GM12865 (cell line): ENCODE data around the gene CIC.

Experiments used
- DNase-seq: peaks from one replicate; pipeline ENCODE4 v3.0.0; 2010; ENCODE audit warnings: low read depth
- H3K4me3 ChIP-seq: 2 replicates; pipeline ENCODE4 v1.5.1; 2011; ENCODE audit warnings: mild to moderate bottlenecking, low read depth, low read length, control low read depth
- TF ChIP-seq, protein P1 (sequence below): IDR thresholded peaks from 2 replicates; pipeline ENCODE4 v1.5.1; 2011; ENCODE audit warnings: low read length, control low read depth, low read depth, inconsistent platforms; ENCODE audit not compliant: insufficient read depth; ENCODE audit errors: missing control alignments

Gene CIC

GRCh38 chr19:42322305-42322704, 53.3 kb downstream of the CIC start:
- TF ChIP-seq, protein P1, sequence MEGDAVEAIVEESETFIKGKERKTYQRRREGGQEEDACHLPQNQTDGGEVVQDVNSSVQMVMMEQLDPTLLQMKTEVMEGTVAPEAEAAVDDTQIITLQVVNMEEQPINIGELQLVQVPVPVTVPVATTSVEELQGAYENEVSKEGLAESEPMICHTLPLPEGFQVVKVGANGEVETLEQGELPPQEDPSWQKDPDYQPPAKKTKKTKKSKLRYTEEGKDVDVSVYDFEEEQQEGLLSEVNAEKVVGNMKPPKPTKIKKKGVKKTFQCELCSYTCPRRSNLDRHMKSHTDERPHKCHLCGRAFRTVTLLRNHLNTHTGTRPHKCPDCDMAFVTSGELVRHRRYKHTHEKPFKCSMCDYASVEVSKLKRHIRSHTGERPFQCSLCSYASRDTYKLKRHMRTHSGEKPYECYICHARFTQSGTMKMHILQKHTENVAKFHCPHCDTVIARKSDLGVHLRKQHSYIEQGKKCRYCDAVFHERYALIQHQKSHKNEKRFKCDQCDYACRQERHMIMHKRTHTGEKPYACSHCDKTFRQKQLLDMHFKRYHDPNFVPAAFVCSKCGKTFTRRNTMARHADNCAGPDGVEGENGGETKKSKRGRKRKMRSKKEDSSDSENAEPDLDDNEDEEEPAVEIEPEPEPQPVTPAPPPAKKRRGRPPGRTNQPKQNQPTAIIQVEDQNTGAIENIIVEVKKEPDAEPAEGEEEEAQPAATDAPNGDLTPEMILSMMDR, result no peak
- H3K4me3 ChIP-seq, result no peak overlapping the region
- DNase-seq, result no peak

DNA sequence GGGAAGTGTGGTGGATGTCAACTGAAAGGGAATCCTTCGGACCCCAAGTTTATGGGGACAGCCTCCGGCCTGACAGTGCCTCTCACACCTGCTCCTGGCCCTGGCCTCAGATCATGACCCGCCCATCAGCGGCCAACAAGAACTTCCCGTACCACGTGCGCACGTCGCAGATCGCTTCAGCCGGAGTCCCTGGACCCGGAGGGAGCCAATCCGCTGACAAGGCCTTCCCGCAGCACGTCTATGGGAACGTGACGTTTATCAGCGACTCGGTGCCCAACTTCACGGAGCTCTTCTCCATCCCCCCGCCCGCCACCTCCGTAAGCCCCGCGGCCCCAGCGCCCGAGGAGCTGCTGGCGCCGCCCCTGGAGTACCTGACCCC, 54.4 kb downstream of the CIC start:
- no peak overlapping the region for H3K4me3 ChIP-seq
- DNase-seq, result no peak
- TF ChIP-seq, protein P1, result no peak

- H3K4me3 ChIP-seq, result peak overlapping the region; percentile 47
- TF ChIP-seq, protein P1, result no peak
- DNase-seq, result peak; percentile 27
These were observed 55.0 kb downstream of the CIC start for GRCh38 chr19:42323852-42324654.

GRCh38 chr19:42324655-42325307, 55.7 kb downstream of the CIC start:
- no peak for DNase-seq
- TF ChIP-seq, protein P1, result no peak
- H3K4me3 ChIP-seq, result peak overlapping the region; percentile 47

GRCh38 chr19:42325308-42325895, 56.4 kb downstream of the CIC start, which contains the start of gene MEGF8:
MEGF8 (plus strand) TSS chr19:42325635; CDS start chr19:42326244, 609 bp downstream.
- DNase-seq, result peak; percentile 99
- H3K4me3 ChIP-seq, result peak within 1 kb of the TSS; percentile 90
- TF ChIP-seq, protein P1, result peak; percentile 89

DNA sequence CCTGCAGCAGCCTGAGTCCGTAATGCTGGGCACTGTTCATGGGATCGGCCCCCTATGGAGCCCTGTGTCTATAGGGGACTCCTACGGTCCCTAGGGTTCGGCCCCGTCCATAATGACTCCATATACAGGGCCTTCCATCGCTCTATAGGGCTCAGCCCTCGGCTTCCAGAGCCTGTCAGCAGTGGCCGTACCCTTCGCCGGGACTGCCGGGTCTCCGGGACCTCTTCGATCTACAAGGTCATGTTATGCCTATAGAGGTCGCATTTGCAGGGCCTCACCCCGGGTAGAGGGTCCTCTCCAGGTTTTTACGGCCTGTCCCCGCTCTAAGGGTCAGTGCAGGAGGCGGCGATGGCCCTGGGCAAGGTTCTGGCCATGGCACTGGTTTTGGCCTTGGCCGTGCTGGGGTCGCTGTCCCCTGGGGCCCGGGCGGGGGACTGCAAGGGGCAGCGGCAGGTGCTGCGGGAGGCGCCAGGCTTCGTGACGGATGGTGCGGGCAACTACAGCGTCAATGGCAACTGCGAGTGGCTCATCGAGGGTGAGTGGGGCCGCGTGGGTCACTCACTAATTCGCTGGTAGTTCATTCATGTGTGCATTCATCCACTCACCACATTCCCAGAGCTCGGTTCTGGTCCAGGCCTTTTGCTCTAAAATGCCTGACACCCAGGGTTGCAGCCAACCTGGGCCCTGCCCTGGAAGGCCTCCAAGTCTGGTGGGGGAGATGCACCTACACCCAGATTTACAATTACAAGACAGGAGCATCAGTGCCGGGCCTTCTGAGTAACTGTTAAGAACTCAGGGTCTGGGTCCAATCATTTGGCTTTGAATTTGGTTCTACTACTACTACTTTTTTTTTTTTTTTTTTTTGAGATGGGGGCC, 57.1 kb downstream of the CIC start:
- peak; percentile 47 for DNase-seq
- TF ChIP-seq, protein P1, result peak; percentile 27
- peak overlapping the region; percentile 90 for H3K4me3 ChIP-seq
